Loucy (cell line): ENCODE measurements around the gene PSMD7.
A peak's percentile ranks its signal among the peaks of the same experiment; 100 is the strongest.

Source experiments
- H2AFZ ChIP-seq: fragments of 200-600 bp; sonication (generic); 2 replicates; pipeline ENCODE4 v1.6.0; 2016; ENCODE audit warnings: antibody characterized with exemption, mild to moderate bottlenecking, low read length, moderate library complexity
- H3F3A ChIP-seq: fragments of 200-600 bp; 2 replicates; pipeline ENCODE4 v1.6.0; 2016; ENCODE audit warnings: antibody characterized with exemption, low read depth, mild to moderate bottlenecking
- H3K27me3 ChIP-seq: fragments of 200-600 bp; sonication (generic); 2 replicates; pipeline ENCODE4 v1.6.1; 2014; ENCODE audit warnings: low read length, mild to moderate bottlenecking; ENCODE audit not compliant: insufficient read depth, poor library complexity, severe bottlenecking
- H3K36me3 ChIP-seq: fragments of 200-600 bp; sonication (generic); 2 replicates; pipeline ENCODE4 v1.6.1; 2016; ENCODE audit warnings: low read length; ENCODE audit not compliant: insufficient read depth
- H3K4me1 ChIP-seq: fragments of 200-600 bp; sonication (generic); 2 replicates; pipeline ENCODE4 v1.5.1; 2014; ENCODE audit warnings: low read length, mild to moderate bottlenecking; ENCODE audit not compliant: insufficient read depth, poor library complexity, severe bottlenecking
- H3K4me2 ChIP-seq: fragments of 200-600 bp; sonication (generic); 2 replicates; pipeline ENCODE4 v1.6.0; 2014; ENCODE audit warnings: antibody characterized with exemption, low read length, low read depth, mild to moderate bottlenecking; ENCODE audit not compliant: poor library complexity, severe bottlenecking
- H3K4me3 ChIP-seq: fragments of 200-600 bp; sonication (generic); 2 replicates; pipeline ENCODE4 v1.5.1; 2014; ENCODE audit warnings: low read length, mild to moderate bottlenecking, mixed read lengths; ENCODE audit not compliant: poor library complexity, severe bottlenecking
- H3K79me2 ChIP-seq: fragments of 200-600 bp; sonication (generic); 2 replicates; pipeline ENCODE4 v1.6.1; 2014; ENCODE audit warnings: low read length; ENCODE audit not compliant: insufficient read depth
- H3K9ac ChIP-seq: fragments of 200-600 bp; sonication (generic); 2 replicates; pipeline ENCODE4 v1.6.0; 2014; ENCODE audit warnings: mild to moderate bottlenecking, low read depth, low read length, moderate library complexity; ENCODE audit not compliant: poor library complexity, severe bottlenecking
- H3K9me2 ChIP-seq: fragments of 200-600 bp; sonication (generic); replicated peaks from 2 replicates; pipeline ENCODE4 v1.6.1; 2016; ENCODE audit warnings: low read depth, low read length, mixed read lengths
- H3K9me3 ChIP-seq: fragments of 200-600 bp; sonication (generic); 2 replicates; pipeline ENCODE4 v1.6.1; 2014; ENCODE audit warnings: mild to moderate bottlenecking, antibody characterized with exemption, low read length, low read depth; ENCODE audit not compliant: insufficient read depth
- H4K20me1 ChIP-seq: fragments of 200-600 bp; sonication (generic); 2 replicates; pipeline ENCODE4 v1.6.0; 2014; ENCODE audit warnings: antibody characterized with exemption, low read length, mild to moderate bottlenecking; ENCODE audit not compliant: insufficient read depth, poor library complexity, severe bottlenecking
- CTCF ChIP-seq: fragments of 200-600 bp; sonication (generic); conservative IDR thresholded peaks from 2 replicates; pipeline ENCODE4 v1.5.1; 2014; ENCODE audit warnings: mild to moderate bottlenecking, antibody characterized with exemption, low read length
- EZH2phosphoT487 ChIP-seq: fragments of 200-600 bp; IDR thresholded peaks from 2 replicates; pipeline ENCODE4 v1.6.1; 2018; ENCODE audit warnings: antibody characterized with exemption, mild to moderate bottlenecking, moderate library complexity, borderline replicate concordance

The PSMD7 gene

GRCh38 chr16:74291577-74292208, 4.9 kb upstream of the PSMD7 start:
- TF ChIP-seq CTCF (no peak), EZH2phosphoT487 (no peak)
- Histone ChIP-seq H3K9me2 (no peaks in the 10 kb centered on the region), H3K4me3 (no peak overlapping the region), H3K9me3 (no peaks in the 10 kb centered on the region), H4K20me1 (no peaks in the 10 kb centered on the region), H3K79me2 (peaks cover 10% of the 10 kb centered on the region), H3K4me2 (no peak overlapping the region), H2AFZ (no peak overlapping the region), H3K27me3 (no peaks in the 10 kb centered on the region), H3F3A (no peaks in the 10 kb centered on the region), H3K9ac (no peak overlapping the region), H3K4me1 (peaks cover 10% of the 10 kb centered on the region), H3K36me3 (no peaks in the 10 kb centered on the region)

- Histone ChIP-seq H2AFZ (peak overlapping the region; percentile 82), H3K9me2 (no peaks in the 10 kb centered on the region), H3K27me3 (peaks cover 5% of the 10 kb centered on the region), H3K79me2 (peaks cover 54% of the 10 kb centered on the region), H3F3A (no peaks in the 10 kb centered on the region), H3K4me1 (peaks cover 32% of the 10 kb centered on the region), H3K9ac (peak overlapping the region; percentile 85), H3K4me2 (peak overlapping the region; percentile 87), H3K36me3 (peaks cover 7% of the 10 kb centered on the region; the same call in 1 of the 2 replicates), H3K9me3 (no peaks in the 10 kb centered on the region), H4K20me1 (peaks cover 35% of the 10 kb centered on the region), H3K4me3 (peak overlapping the region; percentile 88)
- no peak for TF ChIP-seq EZH2phosphoT487
- TF ChIP-seq CTCF, result no peak
Measured at GRCh38 chr16:74296104-74296431, 546 bp upstream of the PSMD7 start.

- H2AFZ ChIP-seq, result peak overlapping the region; percentile 82
- TF ChIP-seq CTCF, result no peak
- no peak for TF ChIP-seq EZH2phosphoT487
- peaks cover 57% of the 10 kb centered on the region for H3K79me2 ChIP-seq
- peaks cover 36% of the 10 kb centered on the region for H4K20me1 ChIP-seq
- peak overlapping the region; percentile 85 for H3K9ac ChIP-seq
- peaks cover 18% of the 10 kb centered on the region; the same call in 1 of the 2 replicates for H3K36me3 ChIP-seq
- no peaks in the 10 kb centered on the region for H3K9me3 ChIP-seq
- H3F3A ChIP-seq, result no peaks in the 10 kb centered on the region
- peaks cover 32% of the 10 kb centered on the region for H3K4me1 ChIP-seq
- peak overlapping the region; percentile 88 for H3K4me3 ChIP-seq
- peak overlapping the region; percentile 83 for H3K4me2 ChIP-seq
- H3K9me2 ChIP-seq, result no peaks in the 10 kb centered on the region
- H3K27me3 ChIP-seq, result peaks cover 5% of the 10 kb centered on the region
Measured at GRCh38 chr16:74297145-74297665, 591 bp downstream of the PSMD7 start.
